Sigmoid colon (tissue), 4 donors: ENCODE measurements around the gene COLEC11.

ENCODE experiments used
- EP300 ChIP-seq, 4 donors: sonication (generic); formaldehyde crosslinking; IDR thresholded peaks; one replicate each; pipeline ENCODE4 v1.6.1; 2017; ENCODE audit warnings: antibody characterized with exemption in 4 of 4
- POLR2A ChIP-seq, 2 donors: fragments of 450-650 bp; IDR thresholded peaks; one replicate each; pipeline ENCODE4 v1.6.1; 2016; ENCODE audit warnings: antibody characterized with exemption in 2 of 2, mild to moderate bottlenecking in 2 of 2, moderate library complexity in 2 of 2
- POLR2AphosphoS5 ChIP-seq, 4 donors: sonication (generic); formaldehyde crosslinking; IDR thresholded peaks; one replicate each; pipeline ENCODE4 v1.6.1; 2017; ENCODE audit warnings: antibody characterized with exemption in 4 of 4
- TF ChIP-seq, protein P1 (sequence below), 4 experiments: fragments of 450-650 bp in 3 of 4; fragments of 200-600 bp in 1 of 4; IDR thresholded peaks; one replicate each; pipeline ENCODE4 v1.5.1; 2016 to 2019; ENCODE audit warnings: antibody characterized with exemption in 4 of 4, mild to moderate bottlenecking in 3 of 4, moderate library complexity in 2 of 4

DNA sequence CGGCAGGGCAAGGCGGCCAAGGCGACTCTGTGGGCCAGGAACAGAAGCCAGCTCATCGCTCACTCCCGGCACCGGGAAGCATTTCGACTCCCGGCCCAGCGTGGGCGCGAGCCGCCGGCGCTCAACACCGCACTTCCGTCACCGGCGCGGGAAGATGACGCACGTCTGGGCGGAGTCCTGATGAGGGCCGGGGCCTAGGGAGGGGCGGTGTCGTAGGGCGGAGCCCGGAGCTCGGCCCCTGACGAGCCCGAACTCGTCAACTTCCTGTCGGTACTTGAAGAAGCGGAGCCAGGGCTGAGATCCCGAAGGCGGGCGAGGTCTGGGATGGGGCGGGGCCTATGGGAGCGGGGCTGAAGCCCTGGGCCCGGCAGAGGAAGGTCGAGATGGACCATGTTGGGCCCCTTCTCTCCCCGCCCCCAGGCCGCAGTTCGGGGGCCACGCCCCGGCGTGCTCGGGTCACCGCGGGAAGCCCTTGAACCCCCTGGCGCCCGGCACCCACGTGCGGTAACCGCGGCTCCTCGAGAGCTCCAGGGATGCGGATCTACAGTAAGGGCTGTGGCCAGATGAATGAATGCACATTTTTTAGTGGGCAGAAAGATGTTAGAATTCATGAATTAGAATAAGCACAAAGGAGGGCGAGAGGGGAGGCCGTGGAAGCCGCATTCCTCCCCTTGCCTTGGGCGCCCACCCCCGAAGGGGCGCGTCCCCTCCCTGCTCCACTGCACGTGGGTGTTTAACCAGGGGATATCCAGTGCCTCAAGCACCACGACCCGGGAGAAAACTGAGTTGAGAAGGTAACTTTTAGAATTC lies 36.5 kb upstream of the COLEC11 start, which contains the start of gene RNASEH1:
- TF ChIP-seq EP300 (IDR thresholded peaks at IDR 0.05) (peak in 1 of 4 donors; percentile 65), POLR2AphosphoS5 (IDR thresholded peaks at IDR 0.05) (peak; percentile 97 to 99 (median 98)), POLR2A (IDR thresholded peaks at IDR 0.05) (peak; percentile 82 to 92)
- TF ChIP-seq, protein P1, sequence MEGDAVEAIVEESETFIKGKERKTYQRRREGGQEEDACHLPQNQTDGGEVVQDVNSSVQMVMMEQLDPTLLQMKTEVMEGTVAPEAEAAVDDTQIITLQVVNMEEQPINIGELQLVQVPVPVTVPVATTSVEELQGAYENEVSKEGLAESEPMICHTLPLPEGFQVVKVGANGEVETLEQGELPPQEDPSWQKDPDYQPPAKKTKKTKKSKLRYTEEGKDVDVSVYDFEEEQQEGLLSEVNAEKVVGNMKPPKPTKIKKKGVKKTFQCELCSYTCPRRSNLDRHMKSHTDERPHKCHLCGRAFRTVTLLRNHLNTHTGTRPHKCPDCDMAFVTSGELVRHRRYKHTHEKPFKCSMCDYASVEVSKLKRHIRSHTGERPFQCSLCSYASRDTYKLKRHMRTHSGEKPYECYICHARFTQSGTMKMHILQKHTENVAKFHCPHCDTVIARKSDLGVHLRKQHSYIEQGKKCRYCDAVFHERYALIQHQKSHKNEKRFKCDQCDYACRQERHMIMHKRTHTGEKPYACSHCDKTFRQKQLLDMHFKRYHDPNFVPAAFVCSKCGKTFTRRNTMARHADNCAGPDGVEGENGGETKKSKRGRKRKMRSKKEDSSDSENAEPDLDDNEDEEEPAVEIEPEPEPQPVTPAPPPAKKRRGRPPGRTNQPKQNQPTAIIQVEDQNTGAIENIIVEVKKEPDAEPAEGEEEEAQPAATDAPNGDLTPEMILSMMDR (IDR thresholded peaks at IDR 0.05), result no peak
